Measurements from ENCODE around the gene NCL. TPM values are rescaled to one million over a fixed set of nuclear protein-coding genes. Genes with fewer than 3 reads are reported as not detected.

The NCL gene
- total and polyA plus RNA-seq, 2 of the 13 experiments (the other 11 are each of a cell fraction or from before 2014, with no cell fraction given): 105 to 779 TPM

GRCh38 chr2:231460073-231460835 lies 4.0 kb downstream of the NCL start (continued):
- TF ChIP-seq ARID4A (CRISPR knock-in tag; IDR thresholded peaks at IDR 0.05; ENCODE audit: borderline replicate concordance): 0 out of 2 replicates have a peak, but pooled peaks have one; percentile 26
- no peak for TF ChIP-seq TFDP2 (CRISPR knock-in tag; IDR thresholded peaks at IDR 0.05)
- no peak for TF ChIP-seq JUNB (CRISPR knock-in tag; IDR thresholded peaks at IDR 0.05; ENCODE audit: borderline replicate concordance)
- TF ChIP-seq PRDM10 (CRISPR knock-in tag; IDR thresholded peaks at IDR 0.05; ENCODE audit: low read depth): no peak
- no peak for TF ChIP-seq ZNF382 (CRISPR knock-in tag; IDR thresholded peaks at IDR 0.05; ENCODE audit: borderline replicate concordance)
- TF ChIP-seq FOXJ3 (CRISPR knock-in tag; IDR thresholded peaks at IDR 0.05; ENCODE audit: borderline replicate concordance): no peak
- TF ChIP-seq ZBTB7A (CRISPR knock-in tag; IDR thresholded peaks at IDR 0.05): no peak
- TF ChIP-seq ZNF282 (IDR thresholded peaks at IDR 0.05; ENCODE audit: partially characterized antibody): no peak

Measured in HepG2 (cell line).